GM19240 (cell line): Measurements from ENCODE around the gene ATP11A.

Source experiments
- DNase-seq: peaks from one replicate; pipeline ENCODE4 v3.0.0; 2011; ENCODE audit warnings: low spot score; ENCODE audit not compliant: insufficient read length

ATP11A gene

GRCh38 chr13:112926003-112926402 is 236.2 kb downstream of the ATP11A start:
- no peak for DNase-seq

DNA sequence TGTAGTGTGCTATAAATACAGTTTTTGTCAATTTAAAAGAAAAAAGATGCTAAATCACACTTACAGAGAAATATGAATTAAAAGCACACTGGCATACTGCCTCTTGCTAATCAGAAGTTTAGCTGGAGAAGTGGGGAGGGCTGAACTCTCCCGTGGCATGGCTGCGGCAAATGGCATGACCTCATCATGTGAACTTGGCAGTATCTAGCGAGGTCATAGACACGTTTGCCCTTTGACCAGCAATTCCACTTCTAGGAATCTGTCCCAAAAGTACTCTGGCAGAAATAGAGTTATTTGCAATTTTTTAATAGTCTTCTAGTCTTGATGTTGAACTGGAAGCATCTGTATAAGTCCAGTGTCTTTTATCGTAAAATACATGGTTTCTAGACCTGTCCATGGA is 237.2 kb downstream of the ATP11A start:
- DNase-seq, result no peak

- no peak for DNase-seq
These were observed 238.5 kb downstream of the ATP11A start for GRCh38 chr13:112928020-112928971.

- DNase-seq, result no peak
These were observed 239.3 kb downstream of the ATP11A start for GRCh38 chr13:112928972-112929782.

- DNase-seq, result no peak
These were observed 239.9 kb downstream of the ATP11A start for GRCh38 chr13:112929783-112930055.

GRCh38 chr13:112930192-112930591 is 240.4 kb downstream of the ATP11A start:
- no peak for DNase-seq

- DNase-seq, result peak; percentile 58
These were observed 241.4 kb downstream of the ATP11A start for GRCh38 chr13:112931028-112931934.

GRCh38 chr13:112932971-112933370 is 243.1 kb downstream of the ATP11A start:
- no peak for DNase-seq

- no peak for DNase-seq
These were observed 243.8 kb downstream of the ATP11A start for GRCh38 chr13:112933649-112934048.

DNA sequence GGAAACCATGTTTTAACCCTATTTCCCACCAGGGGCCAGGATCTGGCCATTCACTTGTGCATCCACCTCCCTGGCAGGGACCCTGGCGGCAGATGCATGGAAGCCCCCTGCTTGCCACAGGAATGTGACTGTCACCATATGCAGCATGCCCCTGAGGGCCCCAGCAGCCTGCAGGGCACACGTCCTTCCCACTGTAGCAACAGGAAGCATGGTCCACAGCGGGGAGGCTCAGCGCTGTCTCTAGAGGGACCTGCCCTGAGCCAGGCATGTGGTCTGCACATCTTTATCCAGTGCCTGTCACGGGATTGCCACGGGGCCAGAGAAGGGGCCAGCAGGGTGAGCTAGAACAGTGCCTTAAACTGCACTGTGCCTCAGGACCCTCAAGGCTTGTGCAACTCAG is 244.2 kb downstream of the ATP11A start:
- DNase-seq, result no peak
